CD8-positive, alpha-beta memory T cell (primary cell): ENCODE results near the gene TCAIM. TPM values are rescaled to one million over a fixed set of nuclear protein-coding genes. Genes with fewer than 3 reads are reported as not detected.

Experiments used
- CTCF ChIA-PET: fragments of 350-600 bp; sonication (Branson Sonifier 250); formaldehyde crosslinking; loops from one replicate; lab custom pipeline; 2021; ENCODE audit warnings: antibody characterized with exemption; lab: Charles Lee
- POLR2A ChIA-PET: fragments of 350-600 bp; sonication (Branson Sonifier 250); formaldehyde crosslinking; loops from one replicate; lab custom pipeline; 2021; ENCODE audit warnings: antibody characterized with exemption; lab: Charles Lee
- DNase-seq, 5 donors: peaks; one replicate each; pipeline versions ENCODE4 v3.0.0 to v3.0.0-alpha.2; 2020 to 2022; ENCODE audit warnings: mixed read lengths in 1 of 5
- H3K27ac ChIP-seq: one replicate; pipeline ENCODE4 v1.7.0; 2013; ENCODE audit warnings: low read depth, mild to moderate bottlenecking, low read length, moderate library complexity
- H3K27me3 ChIP-seq: 2 replicates; pipeline ENCODE4 v1.7.0; 2013; ENCODE audit warnings: low read length, mild to moderate bottlenecking; ENCODE audit not compliant: insufficient read depth, poor library complexity, severe bottlenecking
- H3K36me3 ChIP-seq: 2 replicates; pipeline ENCODE4 v1.7.0; 2013; ENCODE audit warnings: mild to moderate bottlenecking, low read length, moderate library complexity; ENCODE audit not compliant: insufficient read depth
- H3K4me1 ChIP-seq: 2 replicates; pipeline ENCODE4 v1.7.0; 2013; ENCODE audit warnings: mild to moderate bottlenecking, low read length, moderate library complexity; ENCODE audit not compliant: insufficient read depth
- H3K4me3 ChIP-seq: 2 replicates; pipeline ENCODE4 v1.7.0; 2013; ENCODE audit warnings: mild to moderate bottlenecking, low read length
- H3K9me3 ChIP-seq: 2 replicates; pipeline ENCODE4 v1.7.0; 2013; ENCODE audit warnings: mild to moderate bottlenecking, low read length
- H3K27ac Mint-ChIP-seq, 8 donors: one replicate each; pipeline ENCODE4 v1.8.0; 2020 to 2021; ENCODE audit warnings: mixed read lengths in 8 of 8, mild to moderate bottlenecking in 6 of 8, inconsistent platforms in 3 of 8, moderate library complexity in 3 of 8
- H3K27me3 Mint-ChIP-seq, 2 donors: one replicate each; pipeline ENCODE4 v1.8.0; 2020 to 2021; ENCODE audit warnings: mixed read lengths in 2 of 2, mild to moderate bottlenecking in 1 of 2, moderate library complexity in 1 of 2
- H3K36me3 Mint-ChIP-seq, 3 donors: one replicate each; pipeline ENCODE4 v1.8.0; 2020 to 2021; ENCODE audit warnings: mixed read lengths in 3 of 3, inconsistent platforms in 1 of 3, mild to moderate bottlenecking in 1 of 3
- H3K4me1 Mint-ChIP-seq, 3 donors: one replicate each; pipeline ENCODE4 v1.8.0; 2020 to 2021; ENCODE audit warnings: mixed read lengths in 3 of 3, inconsistent platforms in 1 of 3, mild to moderate bottlenecking in 1 of 3
- H3K4me3 Mint-ChIP-seq, 7 donors: one replicate each; pipeline ENCODE4 v1.8.0; 2020 to 2021; ENCODE audit warnings: mixed read lengths in 7 of 7, mild to moderate bottlenecking in 6 of 7, moderate library complexity in 4 of 7, inconsistent platforms in 2 of 7
- H3K9me3 Mint-ChIP-seq, 5 donors: one replicate each; pipeline ENCODE4 v1.8.0; 2020 to 2022; ENCODE audit warnings: mixed read lengths in 5 of 5, mild to moderate bottlenecking in 3 of 5, moderate library complexity in 2 of 5, inconsistent platforms in 1 of 5
- polyA plus RNA-seq: library from polyadenylated mRNA; unstranded; fragments of 300-500 nt; fragmentation: Illumina TruSeq; gene quantifications from one replicate; pipeline ENCODE4 v1.2.3, GENCODE V29; 2021
- total RNA-seq, 2 experiments: library from RNA; stranded (reverse); gene quantifications; one replicate each; pipeline ENCODE4 v1.2.3, GENCODE V29; 2021

Gene TCAIM
- total and polyA plus RNA-seq, 3 experiments from 2014 or later: 12.8 to 14.4 (median 13.6) TPM

DNA sequence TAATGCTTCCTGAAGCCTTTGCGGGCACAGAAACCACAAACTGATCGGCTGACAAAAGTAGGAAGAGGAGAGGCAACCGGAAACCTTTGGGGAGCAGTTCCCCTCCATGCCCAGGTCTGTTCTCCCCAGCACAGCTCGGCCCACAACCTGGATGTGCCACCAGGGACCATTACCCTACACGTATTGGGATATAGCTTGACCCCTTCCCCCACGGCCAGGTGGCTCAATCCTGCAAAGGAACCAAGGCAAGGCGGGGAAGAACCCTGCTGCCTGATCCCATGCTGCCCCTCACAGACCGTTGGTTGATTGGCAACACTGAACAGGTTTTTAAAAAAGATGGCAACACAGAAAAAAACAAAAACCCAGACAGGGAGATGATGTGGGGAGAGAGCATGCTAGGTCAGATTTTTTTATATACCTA is 19.7 kb upstream of the TCAIM start:
- Histone ChIP-seq H3K4me1 (no peaks in the 10 kb centered on the region), H3K27ac (no peak overlapping the region), H3K36me3 (no peaks in the 10 kb centered on the region), H3K27me3 (peaks cover 3% of the 10 kb centered on the region), H3K9me3 (no peaks in the 10 kb centered on the region), H3K4me3 (no peak overlapping the region)
- H3K27me3 Mint-ChIP-seq: peaks cover 13 to 20% of the 10 kb centered on the region in 2 donors
- no peak for DNase-seq
- no peak overlapping the region for H3K27ac Mint-ChIP-seq
- no peaks in the 10 kb centered on the region for H3K9me3 Mint-ChIP-seq
- H3K36me3 Mint-ChIP-seq: no peaks in the 10 kb centered on the region
- no peaks in the 10 kb centered on the region for H3K4me1 Mint-ChIP-seq
- CTCF ChIA-PET: no interaction called here
- POLR2A ChIA-PET: no interaction called here
- no peak overlapping the region for H3K4me3 Mint-ChIP-seq

DNA sequence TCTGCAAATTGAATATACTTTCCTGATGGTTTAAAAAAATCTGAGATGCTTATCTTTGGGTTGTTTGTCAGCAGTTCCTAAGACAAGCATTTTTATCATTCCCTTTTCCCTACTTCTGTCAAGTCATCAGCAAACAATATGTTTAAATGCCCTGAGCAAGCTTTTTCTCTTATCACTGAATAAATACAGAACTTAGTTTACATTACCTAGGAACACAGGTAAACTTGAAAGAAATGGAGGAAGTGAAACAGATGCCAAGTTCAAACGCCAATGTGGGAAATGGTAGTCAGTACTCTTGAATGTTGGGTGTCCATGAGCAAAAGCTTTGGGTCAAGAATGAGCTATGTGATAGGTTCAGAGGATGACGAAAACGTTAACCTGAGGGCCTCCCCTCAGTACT is 17.2 kb upstream of the TCAIM start:
- Mint-ChIP-seq H3K36me3 (no peaks in the 10 kb centered on the region), H3K27me3 (peaks cover 19 to 31% of the 10 kb centered on the region in 2 donors), H3K27ac (no peak overlapping the region), H3K4me3 (no peak overlapping the region), H3K9me3 (no peaks in the 10 kb centered on the region), H3K4me1 (no peaks in the 10 kb centered on the region)
- Histone ChIP-seq H3K27ac (no peak overlapping the region), H3K4me1 (no peaks in the 10 kb centered on the region), H3K9me3 (no peaks in the 10 kb centered on the region), H3K4me3 (no peak overlapping the region), H3K36me3 (no peaks in the 10 kb centered on the region), H3K27me3 (peaks cover 3% of the 10 kb centered on the region)
- DNase-seq: no peak
- POLR2A ChIA-PET: no interaction called here
- CTCF ChIA-PET: no interaction called here

DNA sequence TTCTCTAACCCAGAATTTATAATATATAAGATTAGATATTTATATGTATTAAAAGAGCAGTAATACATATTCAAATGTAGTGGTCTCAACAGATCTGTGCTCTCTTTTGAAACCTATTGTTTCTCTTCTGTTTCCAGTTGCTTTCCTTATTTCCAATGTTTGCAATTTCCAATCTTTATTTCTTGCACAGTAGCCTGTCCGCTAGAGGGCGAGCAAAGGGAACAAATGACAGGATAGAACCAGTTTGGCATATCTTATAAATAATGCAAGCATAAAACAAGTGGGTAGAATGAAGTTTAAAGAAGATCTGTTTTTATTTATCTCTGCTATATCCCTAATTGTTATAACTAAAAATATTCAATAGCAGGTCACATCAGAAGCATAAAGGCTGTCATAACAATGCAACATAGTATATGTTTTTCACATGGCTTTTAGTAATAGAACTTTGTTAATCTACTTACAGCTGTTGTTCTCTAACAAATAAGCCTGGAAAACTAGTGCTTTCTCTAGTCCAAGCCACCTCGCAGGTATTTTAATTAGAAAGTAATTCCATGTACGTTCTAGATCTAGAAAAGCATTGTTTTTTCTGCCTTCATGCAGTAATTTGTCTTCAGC is 15.1 kb upstream of the TCAIM start:
- H3K27me3 Mint-ChIP-seq: peaks cover 6 to 29% of the 10 kb centered on the region in 2 donors
- no peaks in the 10 kb centered on the region for H3K9me3 Mint-ChIP-seq
- H3K27ac Mint-ChIP-seq: no peak overlapping the region
- POLR2A ChIA-PET: no interaction called here
- peak; percentile 25 to 60 (median 36) for DNase-seq
- no peaks in the 10 kb centered on the region for H3K36me3 Mint-ChIP-seq
- Histone ChIP-seq H3K27me3 (peaks cover 3% of the 10 kb centered on the region), H3K4me3 (no peak overlapping the region), H3K36me3 (no peaks in the 10 kb centered on the region), H3K27ac (no peak overlapping the region), H3K9me3 (no peaks in the 10 kb centered on the region), H3K4me1 (no peaks in the 10 kb centered on the region)
- H3K4me3 Mint-ChIP-seq: no peak overlapping the region
- no peaks in the 10 kb centered on the region for H3K4me1 Mint-ChIP-seq
- CTCF ChIA-PET: interaction anchor here (1.3 to 1.6 kb wide), 3 partner anchors 10 to 591 kb away, joined by 3 to 4 read pairs (median 4); no protein-coding TSS in a partner anchor

GRCh38 chr3:44324584-44324983 is 14.0 kb upstream of the TCAIM start:
- Histone ChIP-seq H3K27ac (no peak overlapping the region), H3K4me3 (no peak overlapping the region), H3K9me3 (no peaks in the 10 kb centered on the region), H3K27me3 (no peaks in the 10 kb centered on the region), H3K36me3 (no peaks in the 10 kb centered on the region), H3K4me1 (no peaks in the 10 kb centered on the region)
- H3K9me3 Mint-ChIP-seq: no peaks in the 10 kb centered on the region
- POLR2A ChIA-PET: no interaction called here
- no peak for DNase-seq
- CTCF ChIA-PET: interaction anchor here (1.3 to 1.6 kb wide), 2 partner anchors 40 to 590 kb away, joined by 4 read pairs; no protein-coding TSS in a partner anchor
- no peaks in the 10 kb centered on the region for H3K36me3 Mint-ChIP-seq
- no peak overlapping the region for H3K27ac Mint-ChIP-seq
- H3K4me3 Mint-ChIP-seq: no peak overlapping the region
- H3K4me1 Mint-ChIP-seq: no peaks in the 10 kb centered on the region
- peaks cover 8 to 38% of the 10 kb centered on the region in 2 donors for H3K27me3 Mint-ChIP-seq

DNA sequence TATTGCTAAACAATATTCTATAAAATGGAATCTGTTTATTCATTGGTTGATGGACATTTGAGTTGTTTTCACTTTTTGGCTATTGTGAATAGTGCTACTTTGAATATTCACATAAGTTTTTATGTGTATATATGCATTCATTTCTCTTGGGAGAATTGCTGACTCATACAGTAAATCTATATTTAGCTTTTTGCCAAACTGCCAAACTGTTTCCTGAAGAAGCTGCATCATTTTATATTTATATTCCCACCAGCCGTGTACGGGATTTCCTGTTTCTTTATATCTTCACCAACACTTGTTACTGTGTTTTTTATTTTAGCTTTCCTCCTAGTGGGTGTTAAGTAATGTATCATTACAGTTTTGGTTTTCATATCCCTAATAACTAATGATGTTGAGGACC is 12.5 kb upstream of the TCAIM start:
- Mint-ChIP-seq H3K36me3 (no peaks in the 10 kb centered on the region), H3K4me3 (no peak overlapping the region), H3K4me1 (no peaks in the 10 kb centered on the region), H3K27ac (no peak overlapping the region), H3K27me3 (peaks cover 8 to 44% of the 10 kb centered on the region in 2 donors), H3K9me3 (no peaks in the 10 kb centered on the region)
- ChIA-PET CTCF (no interaction called here), POLR2A (no interaction called here)
- no peak overlapping the region for H3K27ac ChIP-seq
- H3K27me3 ChIP-seq: no peaks in the 10 kb centered on the region
- H3K4me3 ChIP-seq: no peak overlapping the region
- H3K9me3 ChIP-seq: no peaks in the 10 kb centered on the region
- no peaks in the 10 kb centered on the region for H3K4me1 ChIP-seq
- H3K36me3 ChIP-seq: no peaks in the 10 kb centered on the region
- DNase-seq: no peak

DNA sequence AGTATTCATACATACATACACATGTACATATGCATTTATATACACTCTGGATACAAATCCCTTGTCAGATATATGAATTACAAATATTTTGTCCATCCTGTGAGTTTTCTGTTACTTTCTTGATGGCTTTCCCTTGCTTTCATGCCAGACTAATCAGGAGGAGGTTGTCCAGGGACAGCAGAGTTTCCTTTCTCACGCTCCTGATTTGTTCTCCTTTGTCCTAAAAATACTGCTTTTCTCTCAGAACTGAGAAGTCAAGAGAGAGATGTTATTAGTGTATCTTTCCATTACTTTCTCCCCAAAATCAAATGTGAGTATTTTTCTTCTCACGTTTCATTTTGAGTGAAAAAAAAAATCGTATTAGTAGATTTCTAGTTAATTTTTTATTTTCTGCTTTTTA is 12.1 kb upstream of the TCAIM start:
- ChIA-PET CTCF (no interaction called here), POLR2A (no interaction called here)
- H3K27me3 ChIP-seq: no peaks in the 10 kb centered on the region
- DNase-seq: no peak
- Mint-ChIP-seq H3K4me3 (no peak overlapping the region), H3K27me3 (peaks cover 8 to 44% of the 10 kb centered on the region in 2 donors), H3K4me1 (no peaks in the 10 kb centered on the region), H3K36me3 (no peaks in the 10 kb centered on the region), H3K9me3 (no peaks in the 10 kb centered on the region), H3K27ac (no peak overlapping the region)
- no peak overlapping the region for H3K4me3 ChIP-seq
- no peak overlapping the region for H3K27ac ChIP-seq
- no peaks in the 10 kb centered on the region for H3K4me1 ChIP-seq
- no peaks in the 10 kb centered on the region for H3K9me3 ChIP-seq
- no peaks in the 10 kb centered on the region for H3K36me3 ChIP-seq

GRCh38 chr3:44329946-44330345 is 8.6 kb upstream of the TCAIM start:
- Histone ChIP-seq H3K27me3 (no peaks in the 10 kb centered on the region), H3K27ac (no peak overlapping the region), H3K4me3 (no peak overlapping the region), H3K36me3 (no peaks in the 10 kb centered on the region), H3K9me3 (no peaks in the 10 kb centered on the region), H3K4me1 (no peaks in the 10 kb centered on the region)
- Mint-ChIP-seq H3K9me3 (no peaks in the 10 kb centered on the region), H3K27me3 (peaks cover 14 to 62% of the 10 kb centered on the region in 2 donors), H3K27ac (no peak overlapping the region), H3K4me3 (no peak overlapping the region), H3K36me3 (no peaks in the 10 kb centered on the region), H3K4me1 (no peaks in the 10 kb centered on the region)
- DNase-seq: no peak
- CTCF ChIA-PET: interaction anchor here (1.0 kb wide), 1 partner anchor 10 kb away, joined by 3 read pairs; no protein-coding TSS in a partner anchor
- POLR2A ChIA-PET: no interaction called here

- DNase-seq: no peak
- Mint-ChIP-seq H3K4me3 (no peak overlapping the region), H3K4me1 (no peaks in the 10 kb centered on the region), H3K9me3 (no peaks in the 10 kb centered on the region), H3K36me3 (no peaks in the 10 kb centered on the region), H3K27me3 (peaks cover 12 to 61% of the 10 kb centered on the region in 2 donors), H3K27ac (no peak overlapping the region)
- ChIA-PET POLR2A (no interaction called here), CTCF (no interaction called here)
- Histone ChIP-seq H3K27me3 (no peaks in the 10 kb centered on the region), H3K36me3 (no peaks in the 10 kb centered on the region), H3K9me3 (no peaks in the 10 kb centered on the region), H3K4me1 (no peaks in the 10 kb centered on the region), H3K4me3 (no peak overlapping the region), H3K27ac (no peak overlapping the region)
These were observed 8.1 kb upstream of the TCAIM start for GRCh38 chr3:44330444-44330843.
